Esophagus squamous epithelium (tissue), 4 donors: ENCODE results near the gene ARFIP1.

Experiments
- POLR2A ChIP-seq, 4 donors: fragments of 450-650 bp; IDR thresholded peaks; one replicate each; pipeline ENCODE4 v1.6.1; 2017; ENCODE audit warnings: antibody characterized with exemption in 4 of 4, mild to moderate bottlenecking in 4 of 4, moderate library complexity in 3 of 4
- TF ChIP-seq, protein P1 (sequence below), 6 experiments: fragments of 450-650 bp in 4 of 6; fragments of 200-600 bp in 2 of 6; sonication (generic) in 2 of 6; IDR thresholded peaks; one replicate each; pipeline ENCODE4 v1.5.1; 2016 to 2019; ENCODE audit warnings: antibody characterized with exemption in 6 of 6, mild to moderate bottlenecking in 4 of 6, moderate library complexity in 4 of 6

DNA sequence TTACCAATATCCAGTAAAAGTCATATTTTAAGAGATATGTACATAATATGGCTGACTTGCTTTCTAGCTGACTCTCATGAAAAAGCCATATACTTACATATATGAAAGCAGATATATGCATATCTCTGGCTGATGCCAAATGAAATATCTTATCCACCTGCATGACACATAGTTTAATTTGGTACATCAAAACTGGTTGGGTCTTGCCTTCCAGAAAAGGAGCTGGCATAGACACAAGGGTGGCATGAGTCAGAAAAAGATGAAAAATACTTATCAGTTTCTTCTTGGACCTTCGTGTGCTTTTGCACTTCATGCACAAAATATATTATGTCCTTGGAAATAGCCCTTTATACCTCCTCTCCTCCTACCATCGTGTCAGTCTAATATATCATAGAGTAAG, 32.3 kb upstream of the ARFIP1 start:
- TF ChIP-seq, protein P1, sequence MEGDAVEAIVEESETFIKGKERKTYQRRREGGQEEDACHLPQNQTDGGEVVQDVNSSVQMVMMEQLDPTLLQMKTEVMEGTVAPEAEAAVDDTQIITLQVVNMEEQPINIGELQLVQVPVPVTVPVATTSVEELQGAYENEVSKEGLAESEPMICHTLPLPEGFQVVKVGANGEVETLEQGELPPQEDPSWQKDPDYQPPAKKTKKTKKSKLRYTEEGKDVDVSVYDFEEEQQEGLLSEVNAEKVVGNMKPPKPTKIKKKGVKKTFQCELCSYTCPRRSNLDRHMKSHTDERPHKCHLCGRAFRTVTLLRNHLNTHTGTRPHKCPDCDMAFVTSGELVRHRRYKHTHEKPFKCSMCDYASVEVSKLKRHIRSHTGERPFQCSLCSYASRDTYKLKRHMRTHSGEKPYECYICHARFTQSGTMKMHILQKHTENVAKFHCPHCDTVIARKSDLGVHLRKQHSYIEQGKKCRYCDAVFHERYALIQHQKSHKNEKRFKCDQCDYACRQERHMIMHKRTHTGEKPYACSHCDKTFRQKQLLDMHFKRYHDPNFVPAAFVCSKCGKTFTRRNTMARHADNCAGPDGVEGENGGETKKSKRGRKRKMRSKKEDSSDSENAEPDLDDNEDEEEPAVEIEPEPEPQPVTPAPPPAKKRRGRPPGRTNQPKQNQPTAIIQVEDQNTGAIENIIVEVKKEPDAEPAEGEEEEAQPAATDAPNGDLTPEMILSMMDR (IDR thresholded peaks at IDR 0.05) = no peak
- TF ChIP-seq POLR2A (IDR thresholded peaks at IDR 0.05) = no peak
